HepG2 (cell line): Measurements from ENCODE around the gene CAGE1. TPM values are rescaled to one million over a fixed set of nuclear protein-coding genes. Genes with fewer than 3 reads are reported as not detected.

Source experiments
- AKAP8 ChIP-seq: sonication (generic); formaldehyde crosslinking; IDR thresholded peaks from 2 replicates; pipeline ENCODE4 v1.5.1; 2020; ENCODE audit warnings: mild to moderate bottlenecking, missing genetic modification reagents
- ELF3 ChIP-seq: IDR thresholded peaks from 2 replicates; pipeline ENCODE4 v1.6.1; 2016; ENCODE audit warnings: missing genetic modification reagents, missing compliant biosample characterization
- FOXK1 ChIP-seq: sonication (generic); formaldehyde crosslinking; IDR thresholded peaks from 2 replicates; pipeline ENCODE4 v1.4.0; 2020; ENCODE audit warnings: low read depth, missing genetic modification reagents, borderline replicate concordance
- GATAD2A ChIP-seq: IDR thresholded peaks from 2 replicates; pipeline ENCODE4 v1.6.1; 2016
- GTF2F1 ChIP-seq: fragments of 150-350 bp; IDR thresholded peaks from 2 replicates; pipeline ENCODE4 v1.6.1; 2014; ENCODE audit warnings: low read length
- ISL2 ChIP-seq: sonication (generic); formaldehyde crosslinking; IDR thresholded peaks from 2 replicates; pipeline ENCODE4 v1.5.0; 2020; ENCODE audit warnings: missing genetic modification reagents
- JUN ChIP-seq: sonication (generic); formaldehyde crosslinking; IDR thresholded peaks from 2 replicates; pipeline ENCODE4 v1.4.0; 2020; ENCODE audit warnings: mild to moderate bottlenecking, missing genetic modification reagents
- MED13 ChIP-seq: sonication (generic); formaldehyde crosslinking; IDR thresholded peaks from 2 replicates; pipeline ENCODE4 v1.5.0; 2020; ENCODE audit warnings: missing genetic modification reagents
- MTA3 ChIP-seq: sonication (generic); formaldehyde crosslinking; IDR thresholded peaks from 2 replicates; pipeline ENCODE4 v1.4.0; 2020; ENCODE audit warnings: missing genetic modification reagents
- PAX8 ChIP-seq: sonication (generic); formaldehyde crosslinking; IDR thresholded peaks from 2 replicates; pipeline ENCODE4 v1.8.0; 2022; ENCODE audit warnings: mild to moderate bottlenecking, missing genetic modification reagents, borderline replicate concordance
- PHF5A ChIP-seq: IDR thresholded peaks from one replicate; pipeline ENCODE4 v1.6.1; 2018; ENCODE audit warnings: low read depth, missing genetic modification reagents; ENCODE audit not compliant: unreplicated experiment
- U2AF2 ChIP-seq: fragments of 200-400 bp; formaldehyde crosslinking; IDR thresholded peaks from 2 replicates; pipeline ENCODE4 v1.6.1; 2017; ENCODE audit warnings: low read depth, mild to moderate bottlenecking, low read length
- ZBTB37 ChIP-seq: sonication (generic); formaldehyde crosslinking; IDR thresholded peaks from 2 replicates; pipeline ENCODE4 v1.4.0; 2020; ENCODE audit warnings: mild to moderate bottlenecking, missing genetic modification reagents
- ZC3H13 ChIP-seq: sonication (generic); formaldehyde crosslinking; IDR thresholded peaks from 2 replicates; pipeline ENCODE4 v1.8.1; 2023; ENCODE audit warnings: mild to moderate bottlenecking, missing genetic modification reagents, moderate library complexity
- ZNF17 ChIP-seq: sonication (generic); formaldehyde crosslinking; IDR thresholded peaks from 2 replicates; pipeline ENCODE4 v1.5.0; 2020; ENCODE audit warnings: mild to moderate bottlenecking, missing genetic modification reagents
- ZNF251 ChIP-seq: sonication (generic); formaldehyde crosslinking; IDR thresholded peaks from 2 replicates; pipeline ENCODE4 v1.9.0; 2021; ENCODE audit warnings: mild to moderate bottlenecking, missing genetic modification reagents
- ZNF564 ChIP-seq: sonication (generic); formaldehyde crosslinking; IDR thresholded peaks from 2 replicates; pipeline ENCODE4 v1.8.1; 2023; ENCODE audit warnings: mild to moderate bottlenecking, missing genetic modification reagents
- ZNF572 ChIP-seq: sonication (generic); formaldehyde crosslinking; IDR thresholded peaks from 2 replicates; pipeline ENCODE4 v1.5.1; 2020; ENCODE audit warnings: mild to moderate bottlenecking, missing genetic modification reagents
- ZNF691 ChIP-seq: sonication (generic); formaldehyde crosslinking; IDR thresholded peaks from 2 replicates; pipeline ENCODE4 v1.4.0; 2020; ENCODE audit warnings: missing genetic modification reagents, low read depth, mild to moderate bottlenecking, borderline replicate concordance
- ZNF777 ChIP-seq: sonication (generic); formaldehyde crosslinking; IDR thresholded peaks from 2 replicates; pipeline ENCODE4 v1.4.0; 2020; ENCODE audit warnings: missing genetic modification reagents
- polyA plus RNA-seq, 8 experiments: library from polyadenylated mRNA; depleted of rRNA in 3 of 8; stranded (reverse) in 7 of 8; unstranded in 1 of 8; fragments of >200 nt; fragmentation: Illumina TruSeq in 4 of 8; extraction: Trizol in 4 of 8; gene quantifications; 2 replicates each; pipeline versions ENCODE4 v1.2.1 to v1.2.3, GENCODE V29; 2011 to 2016; ENCODE audit warnings: low read depth in 4 of 8, missing spikeins in 1 of 8, mixed read lengths in 1 of 8; ENCODE audit not compliant: insufficient read depth in 1 of 8
- total RNA-seq, 5 experiments: library from RNA; depleted of rRNA; stranded (reverse); fragments of >200 nt; fragmentation: Illumina TruSeq; extraction: Trizol; gene quantifications; 2 replicates each; pipeline ENCODE4 v1.2.3, GENCODE V29; 2016; ENCODE audit warnings: low read depth in 1 of 5
- TF ChIP-seq, protein P1 (sequence below), 2 experiments: IDR thresholded peaks; 2 replicates each; pipeline ENCODE4 v1.6.1; 2011 to 2012; ENCODE audit warnings: low read length in 2 of 2, borderline replicate concordance in 1 of 2, low read depth in 1 of 2, mild to moderate bottlenecking in 1 of 2, moderate library complexity in 1 of 2
- TF ChIP-seq, protein P2 (sequence below): sonication (generic); formaldehyde crosslinking; conservative IDR thresholded peaks from 2 replicates; pipeline ENCODE4 v1.8.0; 2022; ENCODE audit warnings: mild to moderate bottlenecking, moderate library complexity, missing genetic modification reagents

CAGE1 gene
- total and polyA plus RNA-seq, 2 of the 13 experiments (the other 11 are each of a cell fraction or from before 2014, with no cell fraction given), result 0.03 to 0.15 TPM

DNA sequence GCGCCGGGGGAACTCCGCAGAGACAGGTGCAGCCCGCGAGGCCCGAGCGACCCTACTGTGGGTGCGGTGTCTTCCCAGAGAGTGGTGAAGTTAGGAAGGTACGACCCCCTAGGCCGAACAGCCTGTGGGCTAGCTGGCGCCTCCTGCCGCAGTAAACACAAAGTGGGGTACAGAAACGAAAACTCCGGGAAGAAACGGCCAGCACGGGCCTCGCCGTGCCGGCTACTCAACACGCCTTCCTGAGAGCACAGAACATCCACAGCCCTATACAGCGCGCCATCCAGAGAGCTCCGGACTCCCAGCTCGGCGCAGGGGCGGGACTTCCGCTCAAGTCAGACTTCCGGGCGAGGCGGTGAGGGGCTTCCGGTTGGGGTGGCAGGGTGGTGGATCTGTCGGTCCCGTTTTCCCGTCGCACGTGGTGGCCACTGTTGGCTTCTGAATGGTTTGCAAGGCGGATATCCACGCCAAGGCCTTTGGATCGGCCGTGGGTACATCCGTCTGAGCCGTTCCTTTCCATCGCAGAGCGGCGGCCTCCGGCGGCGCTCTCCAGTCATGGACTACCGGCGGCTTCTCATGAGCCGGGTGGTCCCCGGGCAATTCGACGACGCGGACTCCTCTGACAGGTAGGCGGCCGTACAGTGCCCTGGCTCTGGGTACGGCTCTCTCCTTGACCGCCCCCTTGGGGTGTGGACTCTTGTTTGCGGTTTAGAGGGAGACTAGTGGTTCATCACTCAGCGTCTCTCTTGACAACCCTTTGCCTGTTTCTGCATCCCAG is at the start of gene CAGE1, which contains the start of gene RIOK1 (continued):
- TF ChIP-seq ZBTB37, result 0 out of 2 replicates have a peak, but pooled peaks have one; percentile 37
- TF ChIP-seq ZNF564 (CRISPR knock-in tag), result peak; percentile 92
- TF ChIP-seq GATAD2A (CRISPR knock-in tag), result peak; percentile 54; the same call in 1 of the 2 replicates
- TF ChIP-seq ISL2 (CRISPR knock-in tag), result peak; percentile 76; the same call in 1 of the 2 replicates
- TF ChIP-seq U2AF2, result 0 out of 2 replicates have a peak, but pooled peaks have one; percentile 33
- TF ChIP-seq ZC3H13 (CRISPR knock-in tag), result peak; percentile 92
- peak; percentile 96 for TF ChIP-seq ZNF777
- TF ChIP-seq ZNF691 (CRISPR knock-in tag), result peak; percentile 88; the same call in 1 of the 2 replicates
- peak; percentile 80 for TF ChIP-seq FOXK1 (CRISPR knock-in tag)
- peak; percentile 34; the same call in 1 of the 2 replicates for TF ChIP-seq MED13 (CRISPR knock-in tag)
- no peak; the same call in none of the 2 replicates for TF ChIP-seq AKAP8 (CRISPR knock-in tag)
- TF ChIP-seq, protein P1, sequence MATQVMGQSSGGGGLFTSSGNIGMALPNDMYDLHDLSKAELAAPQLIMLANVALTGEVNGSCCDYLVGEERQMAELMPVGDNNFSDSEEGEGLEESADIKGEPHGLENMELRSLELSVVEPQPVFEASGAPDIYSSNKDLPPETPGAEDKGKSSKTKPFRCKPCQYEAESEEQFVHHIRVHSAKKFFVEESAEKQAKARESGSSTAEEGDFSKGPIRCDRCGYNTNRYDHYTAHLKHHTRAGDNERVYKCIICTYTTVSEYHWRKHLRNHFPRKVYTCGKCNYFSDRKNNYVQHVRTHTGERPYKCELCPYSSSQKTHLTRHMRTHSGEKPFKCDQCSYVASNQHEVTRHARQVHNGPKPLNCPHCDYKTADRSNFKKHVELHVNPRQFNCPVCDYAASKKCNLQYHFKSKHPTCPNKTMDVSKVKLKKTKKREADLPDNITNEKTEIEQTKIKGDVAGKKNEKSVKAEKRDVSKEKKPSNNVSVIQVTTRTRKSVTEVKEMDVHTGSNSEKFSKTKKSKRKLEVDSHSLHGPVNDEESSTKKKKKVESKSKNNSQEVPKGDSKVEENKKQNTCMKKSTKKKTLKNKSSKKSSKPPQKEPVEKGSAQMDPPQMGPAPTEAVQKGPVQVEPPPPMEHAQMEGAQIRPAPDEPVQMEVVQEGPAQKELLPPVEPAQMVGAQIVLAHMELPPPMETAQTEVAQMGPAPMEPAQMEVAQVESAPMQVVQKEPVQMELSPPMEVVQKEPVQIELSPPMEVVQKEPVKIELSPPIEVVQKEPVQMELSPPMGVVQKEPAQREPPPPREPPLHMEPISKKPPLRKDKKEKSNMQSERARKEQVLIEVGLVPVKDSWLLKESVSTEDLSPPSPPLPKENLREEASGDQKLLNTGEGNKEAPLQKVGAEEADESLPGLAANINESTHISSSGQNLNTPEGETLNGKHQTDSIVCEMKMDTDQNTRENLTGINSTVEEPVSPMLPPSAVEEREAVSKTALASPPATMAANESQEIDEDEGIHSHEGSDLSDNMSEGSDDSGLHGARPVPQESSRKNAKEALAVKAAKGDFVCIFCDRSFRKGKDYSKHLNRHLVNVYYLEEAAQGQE (IDR thresholded peaks at IDR 0.05; ENCODE audit: borderline replicate concordance in 1 of 2, low read depth in 1 of 2, low read length in 2 of 2), result 0 out of 4 replicates have a peak, but pooled peaks of 1 of the 2 experiments have one; percentile 36
- peak; percentile 20; the same call in 1 of the 2 replicates for TF ChIP-seq JUN
- peak; percentile 75 for TF ChIP-seq ZNF572 (CRISPR knock-in tag)
- TF ChIP-seq ELF3 (CRISPR knock-in tag), result peak; percentile 83
- TF ChIP-seq ZNF251 (CRISPR knock-in tag), result 0 out of 2 replicates have a peak, but pooled peaks have one; percentile 41
- peak; percentile 47; the same call in 1 of the 2 replicates for TF ChIP-seq PAX8 (CRISPR knock-in tag)
- TF ChIP-seq PHF5A (CRISPR knock-in tag), result peak; percentile 85
- TF ChIP-seq, protein P2, sequence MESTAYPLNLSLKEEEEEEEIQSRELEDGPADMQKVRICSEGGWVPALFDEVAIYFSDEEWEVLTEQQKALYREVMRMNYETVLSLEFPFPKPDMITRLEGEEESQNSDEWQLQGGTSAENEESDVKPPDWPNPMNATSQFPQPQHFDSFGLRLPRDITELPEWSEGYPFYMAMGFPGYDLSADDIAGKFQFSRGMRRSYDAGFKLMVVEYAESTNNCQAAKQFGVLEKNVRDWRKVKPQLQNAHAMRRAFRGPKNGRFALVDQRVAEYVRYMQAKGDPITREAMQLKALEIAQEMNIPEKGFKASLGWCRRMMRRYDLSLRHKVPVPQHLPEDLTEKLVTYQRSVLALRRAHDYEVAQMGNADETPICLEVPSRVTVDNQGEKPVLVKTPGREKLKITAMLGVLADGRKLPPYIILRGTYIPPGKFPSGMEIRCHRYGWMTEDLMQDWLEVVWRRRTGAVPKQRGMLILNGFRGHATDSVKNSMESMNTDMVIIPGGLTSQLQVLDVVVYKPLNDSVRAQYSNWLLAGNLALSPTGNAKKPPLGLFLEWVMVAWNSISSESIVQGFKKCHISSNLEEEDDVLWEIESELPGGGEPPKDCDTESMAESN, result peak; percentile 95
- no peak for TF ChIP-seq MTA3 (CRISPR knock-in tag)
- 0 out of 2 replicates have a peak, but pooled peaks have one; percentile 15 for TF ChIP-seq GTF2F1
- no peak for TF ChIP-seq ZNF17
